Mesothelial cell of epicardium (in vitro differentiated cells): Measurements from ENCODE around the gene HHAT. TPM values are rescaled to one million over a fixed set of nuclear protein-coding genes. Genes with fewer than 3 reads are reported as not detected.

Source experiments
- DNase-seq, 2 experiments: peaks; one replicate each; pipeline ENCODE4 v3.0.0; 2021; ENCODE audit warnings: low spot score in 2 of 2; ENCODE audit not compliant: unreplicated experiment in 2 of 2
- H3K27ac Mint-ChIP-seq: 2 replicates; pipeline ENCODE4 v1.8.0; 2021; ENCODE audit warnings: mixed read lengths
- H3K27me3 Mint-ChIP-seq: 2 replicates; pipeline ENCODE4 v1.8.0; 2021; ENCODE audit warnings: low read depth, mixed read lengths
- H3K36me3 Mint-ChIP-seq: 2 replicates; pipeline ENCODE4 v1.8.0; 2021; ENCODE audit warnings: mixed read lengths
- H3K4me1 Mint-ChIP-seq: 2 replicates; pipeline ENCODE4 v1.8.0; 2021; ENCODE audit warnings: mixed read lengths
- H3K4me3 Mint-ChIP-seq: 2 replicates; pipeline ENCODE4 v1.8.0; 2021; ENCODE audit warnings: mild to moderate bottlenecking, moderate library complexity, mixed read lengths
- H3K9me3 Mint-ChIP-seq: 2 replicates; pipeline ENCODE4 v1.8.0; 2021; ENCODE audit warnings: mixed read lengths
- CTCF ChIP-seq: fragments of 200-600 bp; sonication (generic); IDR thresholded peaks from one replicate; pipeline ENCODE4 v1.5.0; 2021; ENCODE audit warnings: antibody characterized with exemption; ENCODE audit not compliant: unreplicated experiment
- total RNA-seq: library from RNA; stranded (reverse); gene quantifications from 3 replicates; pipeline ENCODE4 v1.2.1, GENCODE V29; 2021

The HHAT gene
- total RNA-seq, 1 donor from 2014 or later: 19.2 TPM

- H3K27ac Mint-ChIP-seq: no peak overlapping the region
- H3K36me3 Mint-ChIP-seq: peaks cover 19% of the 10 kb centered on the region
- peaks cover 7% of the 10 kb centered on the region for H3K4me1 Mint-ChIP-seq
- no peak for DNase-seq
- H3K9me3 Mint-ChIP-seq: peaks cover 34% of the 10 kb centered on the region
- no peak for TF ChIP-seq CTCF
- no peaks in the 10 kb centered on the region for H3K27me3 Mint-ChIP-seq
- H3K4me3 Mint-ChIP-seq: no peak overlapping the region
These were observed 267.9 kb downstream of the HHAT start for GRCh38 chr1:210596641-210597040.

GRCh38 chr1:210597555-210598134, 268.9 kb downstream of the HHAT start:
- no peak for TF ChIP-seq CTCF
- Mint-ChIP-seq H3K36me3 (peaks cover 15% of the 10 kb centered on the region), H3K27ac (no peak overlapping the region), H3K4me3 (no peak overlapping the region), H3K9me3 (peaks cover 29% of the 10 kb centered on the region), H3K27me3 (no peaks in the 10 kb centered on the region), H3K4me1 (peaks cover 7% of the 10 kb centered on the region)
- DNase-seq: no peak

- no peak overlapping the region for H3K27ac Mint-ChIP-seq
- H3K4me3 Mint-ChIP-seq: no peak overlapping the region
- DNase-seq: no peak
- H3K36me3 Mint-ChIP-seq: peaks cover 12% of the 10 kb centered on the region
- H3K9me3 Mint-ChIP-seq: peaks cover 26% of the 10 kb centered on the region
- no peaks in the 10 kb centered on the region for H3K27me3 Mint-ChIP-seq
- H3K4me1 Mint-ChIP-seq: peaks cover 7% of the 10 kb centered on the region
- TF ChIP-seq CTCF: no peak
These were observed 269.5 kb downstream of the HHAT start for GRCh38 chr1:210598135-210598652.

GRCh38 chr1:210600421-210601159, 271.9 kb downstream of the HHAT start:
- Mint-ChIP-seq H3K4me1 (peaks cover 7% of the 10 kb centered on the region), H3K9me3 (peaks cover 13% of the 10 kb centered on the region), H3K27me3 (no peaks in the 10 kb centered on the region), H3K27ac (no peak overlapping the region), H3K4me3 (no peak overlapping the region), H3K36me3 (peaks cover 8% of the 10 kb centered on the region)
- no peak for TF ChIP-seq CTCF
- DNase-seq: no peak

GRCh38 chr1:210603123-210603522, 274.4 kb downstream of the HHAT start:
- no peak for TF ChIP-seq CTCF
- no peaks in the 10 kb centered on the region for H3K27me3 Mint-ChIP-seq
- H3K4me3 Mint-ChIP-seq: no peak overlapping the region
- peaks cover under 1% of the 10 kb centered on the region for H3K4me1 Mint-ChIP-seq
- DNase-seq: no peak
- H3K9me3 Mint-ChIP-seq: peaks cover 19% of the 10 kb centered on the region
- H3K27ac Mint-ChIP-seq: no peak overlapping the region
- peaks cover 11% of the 10 kb centered on the region for H3K36me3 Mint-ChIP-seq
